HUDEP-2 (cell line): ENCODE data around the gene LBX1.

ENCODE experiments used
- DNase-seq, 76 experiments: peaks; one replicate each; lab custom pipeline; 2025; ENCODE audit not compliant: unreplicated experiment in 76 of 76; lab: John Stamatoyannopoulos, UW

The LBX1 gene

DNA sequence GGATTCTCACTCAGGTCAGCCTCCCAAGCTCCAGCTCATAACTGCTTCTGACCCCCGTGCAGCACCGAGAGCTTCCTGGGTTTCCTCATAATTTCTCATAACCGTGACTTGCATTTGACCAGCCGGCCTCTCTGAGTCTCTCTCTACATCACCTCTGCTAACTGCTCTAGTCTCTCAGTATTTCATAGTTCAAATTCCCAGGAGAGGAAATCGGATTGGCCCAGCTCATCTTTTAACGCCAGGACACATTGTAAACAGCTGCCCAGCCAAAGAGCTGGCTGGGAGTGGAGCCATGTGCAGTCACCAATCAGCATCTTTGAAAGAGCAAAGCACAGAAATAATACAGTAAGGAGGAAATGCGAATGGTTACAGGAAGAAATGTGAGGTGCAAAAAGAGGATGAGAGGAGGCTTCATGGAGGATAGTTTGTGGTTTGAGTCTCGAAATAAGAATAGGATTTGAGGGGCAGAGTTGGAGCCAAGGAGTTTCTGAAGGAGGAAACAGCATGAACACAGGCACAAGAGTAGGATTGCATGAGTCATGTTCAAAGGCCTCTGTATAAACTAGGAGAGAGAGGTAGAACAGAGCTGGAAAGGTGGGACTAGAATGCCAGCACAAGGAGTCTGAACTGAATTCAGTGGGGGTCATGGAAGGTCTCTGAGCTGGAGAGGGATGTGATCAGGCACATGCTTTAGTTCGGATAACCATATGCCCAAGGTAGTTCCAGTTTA lies 15.2 kb upstream of the LBX1 start:
- DNase-seq, result no peak

- DNase-seq, result no peak
Measured at GRCh38 chr10:101241840-101242707, 12.8 kb upstream of the LBX1 start.

DNA sequence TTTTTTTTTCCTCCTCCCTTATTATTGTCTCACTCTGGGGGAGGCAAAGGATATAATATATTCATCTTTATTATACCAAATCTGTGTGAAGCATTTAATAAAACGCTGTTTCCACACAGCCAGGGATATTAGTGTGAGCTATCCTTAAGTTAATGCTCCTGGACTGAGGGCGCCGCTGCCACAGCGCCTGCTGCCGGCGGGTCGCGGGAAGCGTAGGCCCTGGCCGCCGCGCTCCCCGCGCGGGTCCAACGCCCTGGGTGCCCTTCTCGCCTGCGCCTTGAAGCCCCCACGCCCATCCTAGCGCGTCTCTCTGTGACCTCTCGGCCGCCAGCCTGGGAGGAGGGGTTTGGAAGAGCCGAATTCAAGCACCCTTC lies 9.5 kb upstream of the LBX1 start:
- DNase-seq, result peak in 3 of 76 experiments; percentile 8 to 20 (median 10)

DNA sequence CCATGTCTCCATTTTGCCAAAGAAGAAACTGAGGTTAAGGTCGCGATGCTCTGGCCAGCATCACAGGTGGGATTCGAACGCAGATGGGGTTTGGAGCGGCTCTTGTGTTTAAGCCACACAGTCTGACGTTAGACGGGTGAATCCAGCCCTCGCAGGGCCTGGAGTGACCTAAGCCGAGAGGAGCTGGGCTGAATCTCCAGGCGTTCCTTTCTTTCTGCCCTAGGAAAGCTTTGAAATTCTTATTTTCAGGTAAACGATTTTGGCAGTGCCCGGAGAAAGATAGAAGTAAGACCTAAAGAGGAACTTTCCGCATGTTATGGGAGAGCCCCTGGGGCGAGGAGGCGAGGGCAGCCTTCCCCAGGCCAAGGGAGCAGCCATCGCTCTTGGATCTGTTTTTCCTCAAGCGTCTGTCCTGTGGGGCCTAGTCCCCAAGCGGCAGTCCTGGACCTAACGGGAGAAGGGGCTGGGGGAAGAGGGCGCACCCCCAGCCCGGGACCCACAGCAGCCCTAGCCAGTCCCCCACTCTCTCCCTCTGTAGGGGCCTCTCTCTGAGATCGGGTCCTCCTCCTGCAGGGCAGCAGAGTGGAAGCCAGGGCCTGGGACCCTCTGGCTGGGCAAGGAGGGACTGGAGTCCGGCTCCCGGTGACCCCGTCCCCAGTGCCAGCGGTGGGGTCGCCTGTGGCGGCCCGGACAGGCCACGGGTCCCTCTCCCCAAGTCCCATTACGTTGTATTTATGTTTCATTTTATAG lies 8.9 kb upstream of the LBX1 start:
- no peak for DNase-seq

GRCh38 chr10:101237081-101237981 lies 8.1 kb upstream of the LBX1 start:
- no peak for DNase-seq

GRCh38 chr10:101236376-101237080 lies 7.3 kb upstream of the LBX1 start:
- DNase-seq, result no peak

DNA sequence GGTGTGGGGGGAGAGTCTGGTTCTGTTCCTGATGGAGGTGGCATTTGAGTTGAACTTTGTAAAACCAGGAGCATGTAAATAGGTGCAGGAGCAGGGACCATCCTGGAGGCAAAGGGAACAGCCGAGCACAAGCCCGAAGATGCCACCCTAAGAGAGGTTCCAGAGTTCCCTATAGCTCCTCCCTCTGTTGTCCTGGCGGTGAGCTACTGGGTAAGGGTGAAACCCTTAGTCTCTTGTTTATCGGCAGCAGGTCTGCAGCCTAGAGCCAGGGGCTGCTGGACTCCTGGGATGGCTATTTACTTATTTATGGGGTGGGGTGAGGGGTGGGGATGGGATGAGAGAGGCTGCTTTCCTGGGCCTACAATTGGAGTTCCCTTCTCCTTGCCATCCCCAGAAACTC lies 6.5 kb upstream of the LBX1 start:
- DNase-seq, result no peak

- no peak for DNase-seq
Measured at GRCh38 chr10:101234333-101234732, 5.1 kb upstream of the LBX1 start.

DNA sequence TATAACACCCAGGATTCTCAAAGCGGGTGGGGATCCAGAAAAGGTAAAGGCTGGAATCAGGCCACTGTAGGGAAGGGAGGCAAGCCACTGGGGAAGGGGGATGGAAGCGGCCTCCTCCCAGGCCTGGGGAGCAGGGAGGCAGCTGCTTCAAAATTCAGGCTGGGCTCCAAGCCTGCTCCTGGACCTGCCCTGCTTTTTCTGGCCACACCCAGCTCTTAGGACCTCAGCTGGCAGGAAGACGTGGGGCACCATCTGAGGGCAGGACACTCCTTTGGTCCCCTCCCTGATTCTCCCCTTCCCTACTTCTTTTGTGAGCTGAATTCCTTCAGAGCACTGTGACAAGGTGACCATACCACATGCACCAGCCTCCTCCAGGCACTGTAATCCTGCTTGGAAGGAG lies 4.6 kb upstream of the LBX1 start:
- no peak for DNase-seq

- DNase-seq, result no peak
Measured at GRCh38 chr10:101233443-101233842, 4.2 kb upstream of the LBX1 start.

DNA sequence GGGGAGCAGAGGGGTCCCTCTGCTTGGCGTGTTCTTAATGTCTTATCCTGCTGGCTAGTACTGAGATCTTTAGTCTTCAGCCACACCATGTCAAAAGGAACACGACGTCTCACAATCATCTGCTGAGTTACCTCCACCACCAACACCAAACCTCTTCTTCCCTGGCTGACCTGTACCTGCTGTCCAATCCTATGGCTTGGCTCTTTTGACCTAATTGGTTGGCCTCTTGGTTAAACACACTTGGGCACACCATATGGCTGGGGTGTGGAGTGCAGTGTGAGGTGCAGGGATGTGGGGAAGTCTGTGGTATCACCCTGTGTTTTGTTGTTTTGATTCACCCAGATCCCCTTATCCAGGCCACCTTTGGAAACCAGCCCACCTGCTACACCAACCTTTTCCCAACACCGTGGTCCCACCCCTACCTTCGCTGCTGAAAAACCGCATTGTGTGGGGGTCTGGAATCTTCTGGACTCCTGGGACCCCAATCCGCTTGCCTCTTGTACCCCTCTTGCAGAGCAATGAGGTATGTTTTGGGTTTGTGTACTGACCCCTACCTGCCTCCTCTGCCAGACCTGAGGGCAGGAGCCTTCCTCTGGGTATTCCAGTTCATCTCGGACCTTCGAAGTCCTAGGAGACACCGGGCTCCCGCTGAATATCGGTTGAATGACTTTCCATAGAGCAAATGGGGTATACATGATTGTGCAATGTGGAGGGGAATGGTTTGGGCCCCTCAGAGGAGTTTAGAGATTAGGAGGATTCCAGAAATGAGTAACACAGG lies 2.8 kb upstream of the LBX1 start:
- no peak for DNase-seq

DNA sequence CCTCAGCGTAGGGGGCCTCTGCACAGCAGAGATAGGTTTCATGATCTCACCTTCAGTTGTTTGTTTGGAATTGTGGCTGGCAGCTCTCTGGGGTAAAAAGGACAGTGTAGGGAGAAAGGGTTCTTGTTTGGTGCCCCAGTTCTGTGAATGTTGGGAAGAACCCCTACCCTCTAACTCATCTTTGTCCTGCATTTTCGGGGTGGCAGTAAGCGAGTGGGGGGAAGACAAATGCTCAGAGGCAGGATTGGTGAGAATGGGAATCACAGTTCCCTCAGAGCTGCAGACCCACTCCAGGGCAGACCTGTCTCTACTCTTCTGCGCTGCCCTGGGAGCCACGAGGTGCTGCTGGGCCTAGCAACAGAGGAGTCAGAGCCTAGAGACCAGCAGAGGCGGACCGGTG lies 1.8 kb upstream of the LBX1 start:
- no peak for DNase-seq

- DNase-seq, result no peak
Measured at GRCh38 chr10:101230183-101230917, 1.1 kb upstream of the LBX1 start.

- DNase-seq, result no peak
Measured at GRCh38 chr10:101228966-101229265, 347 bp downstream of the LBX1 start.

DNA sequence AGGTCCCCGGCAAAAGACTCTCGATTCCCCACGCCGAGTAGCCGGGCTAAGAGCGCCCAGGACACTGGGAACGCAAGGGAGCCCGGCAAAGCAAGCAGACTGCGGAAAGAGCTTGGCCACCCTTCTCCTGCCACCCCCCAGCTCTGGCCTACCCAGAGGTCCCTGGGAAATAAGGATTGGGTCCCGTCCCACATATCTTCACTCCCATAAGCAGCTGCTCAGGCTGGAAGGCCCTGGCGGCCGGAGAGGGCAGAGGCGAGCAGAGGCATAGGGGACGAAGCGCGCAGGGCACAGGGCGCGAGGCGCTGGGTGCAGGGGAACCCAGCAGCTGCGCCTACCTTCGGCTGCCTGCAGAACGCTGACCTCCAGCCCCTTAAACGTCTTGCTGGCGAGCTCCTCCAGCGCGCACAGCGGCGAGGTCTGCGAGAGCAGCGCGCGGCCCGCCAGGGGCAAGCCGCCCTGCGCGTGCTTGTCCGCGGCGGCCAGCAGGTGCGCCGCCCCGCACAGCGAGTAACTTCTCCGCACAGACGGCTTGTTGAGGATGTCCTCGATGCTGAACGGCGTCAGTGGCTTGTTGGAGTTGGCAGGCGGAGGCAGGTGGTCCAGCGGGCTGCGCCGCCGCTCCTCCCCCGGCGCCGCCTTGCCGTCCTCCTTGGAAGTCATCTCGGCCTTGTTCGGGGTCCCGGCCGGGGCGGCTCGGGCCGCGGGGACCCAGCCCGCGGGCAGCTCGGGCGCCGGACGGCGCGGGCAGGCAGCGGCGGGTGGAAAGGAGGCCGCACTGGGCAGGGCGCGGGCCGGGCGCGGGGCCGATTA lies 904 bp downstream of the LBX1 start:
- DNase-seq, result no peak

GRCh38 chr10:101227429-101228152 lies 1.7 kb downstream of the LBX1 start:
- no peak for DNase-seq
